ENCODE data around the gene TGFBR3L.
A peak's percentile ranks its signal among the peaks of the same experiment; 100 is the strongest.
"Not testable (repeated sequence)": the region's sequence is repeated elsewhere in the genome, so short reads cannot be mapped to it uniquely, and the experiment has no call there.

Gene TGFBR3L

DNA sequence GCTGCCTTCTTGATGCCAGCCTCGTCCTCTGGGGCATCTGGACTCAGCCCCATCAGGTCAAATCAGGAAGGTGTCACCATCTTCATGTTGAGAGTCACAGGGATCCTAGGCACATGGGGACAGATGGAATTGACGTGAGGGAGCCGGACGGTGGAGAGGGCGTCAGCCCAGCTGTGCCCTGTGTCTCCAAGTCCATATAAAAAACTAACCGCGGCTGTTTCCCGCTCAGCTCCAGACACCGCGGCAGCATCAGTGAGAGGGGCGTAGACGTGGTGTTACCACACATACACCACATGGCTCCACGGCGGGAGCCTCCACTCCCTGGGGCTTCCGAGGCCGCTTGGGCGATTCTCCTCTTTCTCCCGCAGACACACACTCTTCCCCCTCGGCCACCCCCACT lies 34.8 kb upstream of the TGFBR3L start:
- no peak for DNase-seq (ENCODE audit: low spot score)

DNA sequence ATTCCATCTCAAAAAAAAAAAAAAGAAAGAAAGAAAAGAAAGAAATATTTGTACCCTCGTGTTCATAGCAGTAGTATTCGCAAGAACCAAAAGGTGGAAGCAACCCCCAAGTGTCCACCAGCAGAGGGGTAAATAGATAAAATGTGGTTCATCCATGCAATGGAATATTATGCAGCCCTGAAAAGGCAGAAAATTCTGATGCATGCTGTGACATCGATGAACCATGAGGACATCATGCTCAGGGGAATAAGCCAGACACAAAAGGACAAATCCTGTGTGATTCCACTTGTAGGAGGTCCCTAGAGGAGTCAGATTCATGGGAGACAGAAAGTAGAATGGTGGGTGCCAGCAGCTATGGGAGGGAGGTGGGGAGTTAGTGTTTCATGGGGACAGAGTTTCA lies 32.7 kb upstream of the TGFBR3L start:
- DNase-seq (ENCODE audit: low spot score): no peak

DNA sequence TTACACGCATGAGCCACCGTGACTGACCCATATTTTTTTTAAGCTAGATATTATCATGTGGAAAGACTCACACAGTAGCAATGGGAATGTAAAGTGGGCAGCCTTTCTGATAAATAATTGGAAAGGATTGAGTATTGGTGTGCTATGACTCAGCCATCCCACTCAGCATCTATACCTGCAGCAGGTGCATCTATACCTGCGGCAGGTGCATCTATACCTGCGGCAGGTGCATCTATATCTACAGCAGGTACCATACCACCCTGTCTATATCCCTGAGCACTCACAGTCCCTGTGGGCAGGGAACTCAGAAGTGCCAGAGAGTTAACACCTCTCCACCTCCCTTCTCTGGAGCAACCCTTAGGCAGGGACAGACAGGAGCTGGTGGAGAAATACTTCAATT lies 31.5 kb upstream of the TGFBR3L start:
- DNase-seq (ENCODE audit: low spot score): no peak

DNA sequence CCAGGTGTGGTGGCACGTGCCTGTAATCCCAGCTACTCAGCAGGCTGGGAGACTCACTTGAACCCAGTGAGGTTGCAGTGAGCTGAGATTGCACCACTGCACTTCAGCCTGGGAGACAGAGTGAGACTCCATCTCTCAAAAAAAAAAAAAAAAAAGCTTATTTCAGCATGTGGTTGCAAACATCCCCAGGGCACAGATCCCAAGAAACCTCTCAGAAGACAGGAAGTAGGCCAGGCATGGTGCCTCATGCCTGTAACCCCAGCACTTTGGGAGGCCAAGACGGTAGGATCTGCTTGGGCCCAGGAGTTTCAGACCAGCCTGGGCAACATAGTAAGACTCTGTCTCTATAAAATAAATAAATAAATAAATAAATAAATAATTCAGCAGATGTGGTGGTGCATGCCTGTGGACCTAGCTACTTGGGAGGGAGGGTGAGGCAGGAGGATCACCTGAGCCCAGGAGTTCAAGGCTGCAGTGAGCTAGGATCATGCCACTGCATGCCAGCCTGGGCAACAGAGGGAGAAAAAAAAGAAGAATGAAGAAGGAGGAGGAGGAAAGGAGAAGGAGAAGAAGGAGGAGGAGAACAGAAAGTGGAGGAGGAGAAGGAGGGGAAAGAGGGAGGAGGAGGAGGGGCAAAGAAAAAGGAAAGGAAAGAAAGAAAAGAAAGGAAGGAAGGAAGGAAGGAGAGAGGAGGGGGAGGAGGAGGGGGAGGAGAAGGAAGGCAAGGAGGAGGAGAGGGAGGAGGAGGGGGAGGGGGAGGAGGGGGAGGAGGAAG lies 30.6 kb upstream of the TGFBR3L start:
- no peak for DNase-seq (ENCODE audit: low spot score)

- no peak for DNase-seq (ENCODE audit: low spot score)
Measured at GRCh38 chr19:7885818-7886217, 28.8 kb upstream of the TGFBR3L start.

- DNase-seq (ENCODE audit: low spot score): no peak
Measured at GRCh38 chr19:7887408-7888144, 27.1 kb upstream of the TGFBR3L start.

DNA sequence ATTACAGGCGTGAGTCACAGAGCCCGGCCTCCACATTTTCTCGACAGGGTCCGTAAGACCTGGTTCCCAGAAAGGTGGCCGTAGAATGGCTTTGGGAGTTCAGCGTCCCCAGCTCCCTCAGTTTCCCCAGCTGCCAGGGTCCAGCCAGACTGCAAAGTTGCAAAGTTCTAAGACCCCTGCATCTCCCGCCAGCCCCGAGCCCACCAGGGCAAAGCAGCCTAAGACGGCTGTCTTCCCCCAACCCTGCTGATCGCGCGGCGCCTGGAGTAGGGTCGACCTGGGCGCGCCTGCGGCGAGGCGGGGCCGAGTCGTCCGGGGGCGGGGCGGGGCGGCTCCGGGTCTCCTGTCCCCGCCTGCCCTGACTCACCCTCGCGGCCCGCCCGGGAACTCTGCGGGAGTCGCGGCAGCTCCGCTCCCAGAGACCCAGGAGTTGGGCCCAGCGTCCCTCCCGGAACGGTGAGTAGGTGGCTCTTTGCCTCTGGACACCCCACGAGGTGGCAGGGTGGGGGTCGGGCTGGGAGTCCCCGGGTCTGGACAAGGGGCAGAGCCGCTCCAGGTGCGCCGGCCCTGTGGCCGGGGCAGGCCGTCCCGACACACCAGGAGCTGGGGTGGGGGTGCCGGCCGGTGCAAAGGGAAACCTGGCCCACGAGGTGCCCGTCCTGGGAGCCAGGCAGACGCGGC lies 26.3 kb upstream of the TGFBR3L start, which contains the start of gene LRRC8E:
Gene LRRC8E, plus strand, starts transcription at position 366 of the 681 bp plus-strand sequence. CDS start 7,094 bp downstream, outside the sequence.
- no peak for DNase-seq (ENCODE audit: low spot score)

DNA sequence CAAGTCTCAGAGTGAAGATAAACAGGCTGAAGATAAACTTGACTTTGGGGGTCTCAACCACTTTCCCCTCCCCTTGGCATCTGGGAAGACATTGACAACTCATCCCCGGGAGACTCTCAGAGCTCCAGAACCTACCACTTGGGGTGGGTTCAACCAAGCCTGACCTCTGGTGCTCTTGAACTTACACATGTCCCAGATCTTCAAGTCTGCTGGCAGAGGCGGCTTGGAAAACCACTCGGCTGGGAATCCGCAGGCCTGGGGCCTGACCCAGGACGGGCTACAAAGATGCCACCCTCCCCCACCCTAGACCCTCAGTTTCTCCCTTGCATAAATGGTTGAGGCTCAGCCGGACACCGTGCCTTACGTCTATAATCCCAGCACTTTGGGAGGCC lies 25.8 kb upstream of the TGFBR3L start:
- no peak for DNase-seq (ENCODE audit: low spot score)

- DNase-seq (ENCODE audit: low spot score): not testable (repeated sequence)
Measured at GRCh38 chr19:7893362-7894101, 21.1 kb upstream of the TGFBR3L start.

DNA sequence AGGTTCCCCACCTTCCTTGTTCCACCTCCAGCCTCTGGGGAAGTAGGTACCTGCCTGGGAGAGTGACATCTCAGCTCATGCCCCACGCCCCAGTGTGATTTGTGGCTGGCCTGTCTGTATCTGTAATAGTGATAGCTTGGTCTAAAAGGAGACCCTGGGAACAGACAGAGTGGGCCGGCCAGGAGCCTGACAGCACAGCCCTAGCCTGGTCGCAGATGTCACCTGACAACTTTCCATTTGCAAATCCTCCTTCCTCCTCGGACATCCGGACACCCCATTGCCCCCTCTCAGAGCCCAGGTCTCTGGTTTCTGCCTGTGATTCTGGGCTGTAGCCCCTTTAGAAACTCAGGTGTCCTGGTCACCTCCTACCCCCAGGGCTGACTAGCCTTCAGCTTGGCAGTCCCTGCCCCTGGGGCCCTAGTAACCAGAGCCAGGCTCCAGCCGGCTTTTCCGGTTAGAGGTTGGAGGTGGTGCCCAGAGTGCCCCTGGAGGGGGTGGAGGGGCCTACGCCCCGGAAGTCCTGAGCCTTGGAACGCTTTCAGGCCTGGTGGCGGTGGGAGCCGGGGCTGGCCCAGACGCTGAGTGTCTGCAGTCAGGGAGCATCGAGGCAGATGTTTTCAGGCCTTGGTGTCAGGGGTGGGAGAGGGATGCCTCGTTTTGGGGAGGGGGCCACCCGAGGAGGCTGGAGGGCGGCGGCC lies 19.9 kb upstream of the TGFBR3L start:
- no peak for DNase-seq (ENCODE audit: low spot score)

DNA sequence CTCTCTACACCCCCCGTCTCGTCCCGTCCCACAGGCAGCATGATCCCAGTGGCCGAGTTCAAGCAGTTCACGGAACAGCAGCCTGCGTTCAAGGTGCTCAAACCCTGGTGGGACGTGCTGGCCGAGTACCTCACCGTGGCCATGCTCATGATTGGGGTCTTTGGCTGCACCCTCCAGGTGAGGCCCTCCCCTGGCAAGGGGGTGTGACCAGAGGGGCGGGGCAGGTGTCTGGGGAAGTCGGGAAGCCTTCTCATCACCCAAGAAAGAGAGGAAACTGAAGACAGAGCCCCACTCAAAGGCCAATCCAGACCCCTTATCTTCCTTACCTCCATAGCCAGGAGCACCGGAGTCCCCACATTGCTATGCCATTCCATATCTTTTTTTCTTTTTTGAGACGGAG lies 19.1 kb upstream of the TGFBR3L start:
- DNase-seq (ENCODE audit: low spot score): no peak

DNA sequence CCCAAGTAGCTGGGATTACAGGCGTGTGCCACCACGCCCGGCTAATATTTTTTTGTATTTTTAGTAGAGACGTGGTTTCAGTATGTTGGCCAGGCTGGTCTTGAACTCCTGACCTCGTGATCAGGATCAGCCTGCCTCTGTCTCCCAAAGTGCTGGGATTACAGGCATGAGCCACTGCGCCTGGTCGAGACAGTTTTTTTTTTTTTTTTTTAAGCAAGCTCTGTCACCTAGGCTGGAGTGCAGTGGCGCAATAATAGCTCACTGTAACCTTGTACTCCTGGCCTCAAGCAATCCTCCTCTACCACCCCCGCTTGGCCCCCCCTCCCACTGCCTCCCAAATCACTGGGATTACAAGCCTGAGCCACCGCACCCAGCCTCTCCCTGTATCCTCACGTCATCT lies 17.3 kb upstream of the TGFBR3L start:
- DNase-seq (ENCODE audit: low spot score): no peak

DNA sequence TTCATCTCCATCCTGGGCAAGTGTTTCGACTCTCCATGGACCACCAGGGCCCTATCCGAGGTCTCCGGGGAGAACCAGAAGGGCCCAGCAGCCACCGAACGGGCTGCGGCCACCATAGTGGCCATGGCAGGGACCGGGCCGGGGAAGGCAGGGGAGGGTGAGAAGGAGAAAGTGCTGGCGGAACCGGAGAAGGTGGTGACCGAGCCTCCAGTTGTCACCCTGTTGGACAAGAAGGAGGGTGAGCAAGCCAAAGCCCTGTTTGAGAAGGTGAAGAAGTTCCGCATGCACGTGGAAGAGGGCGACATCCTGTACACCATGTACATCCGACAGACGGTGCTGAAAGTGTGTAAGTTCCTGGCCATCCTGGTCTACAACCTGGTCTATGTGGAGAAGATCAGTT lies 15.7 kb upstream of the TGFBR3L start:
- DNase-seq (ENCODE audit: low spot score): no peak

DNA sequence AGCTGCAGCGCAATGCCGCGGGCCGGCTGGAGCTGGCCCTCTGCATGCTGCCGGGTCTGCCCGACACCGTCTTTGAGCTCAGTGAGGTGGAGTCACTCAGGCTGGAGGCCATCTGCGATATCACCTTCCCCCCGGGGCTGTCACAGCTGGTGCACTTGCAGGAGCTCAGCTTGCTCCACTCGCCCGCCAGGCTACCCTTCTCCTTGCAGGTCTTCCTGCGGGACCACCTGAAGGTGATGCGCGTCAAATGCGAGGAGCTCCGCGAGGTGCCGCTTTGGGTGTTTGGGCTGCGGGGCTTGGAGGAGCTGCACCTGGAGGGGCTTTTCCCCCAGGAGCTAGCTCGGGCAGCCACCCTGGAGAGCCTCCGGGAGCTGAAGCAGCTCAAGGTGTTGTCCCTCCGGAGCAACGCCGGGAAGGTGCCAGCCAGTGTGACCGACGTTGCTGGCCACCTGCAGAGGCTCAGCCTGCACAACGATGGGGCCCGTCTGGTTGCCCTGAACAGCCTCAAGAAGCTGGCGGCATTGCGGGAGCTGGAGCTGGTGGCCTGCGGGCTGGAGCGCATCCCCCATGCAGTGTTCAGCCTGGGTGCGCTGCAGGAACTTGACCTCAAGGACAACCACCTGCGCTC lies 14.8 kb upstream of the TGFBR3L start:
- DNase-seq (ENCODE audit: low spot score): no peak

DNA sequence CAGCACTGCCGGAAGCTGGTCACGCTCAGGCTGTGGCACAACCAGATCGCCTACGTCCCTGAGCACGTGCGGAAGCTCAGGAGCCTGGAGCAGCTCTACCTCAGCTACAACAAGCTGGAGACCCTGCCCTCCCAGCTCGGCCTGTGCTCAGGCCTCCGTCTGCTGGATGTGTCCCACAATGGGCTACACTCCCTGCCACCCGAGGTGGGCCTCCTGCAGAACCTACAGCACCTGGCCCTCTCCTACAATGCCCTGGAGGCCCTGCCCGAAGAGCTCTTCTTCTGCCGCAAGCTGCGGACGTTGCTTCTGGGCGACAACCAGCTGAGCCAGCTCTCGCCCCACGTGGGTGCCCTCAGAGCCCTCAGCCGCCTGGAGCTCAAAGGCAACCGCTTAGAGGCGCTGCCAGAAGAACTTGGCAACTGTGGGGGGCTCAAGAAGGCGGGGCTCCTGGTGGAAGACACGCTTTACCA lies 14.2 kb upstream of the TGFBR3L start:
- no peak for DNase-seq (ENCODE audit: low spot score)

- DNase-seq (ENCODE audit: low spot score): no peak
Measured at GRCh38 chr19:7900931-7901330, 13.7 kb upstream of the TGFBR3L start.

GRCh38 chr19:7901337-7901736 lies 13.3 kb upstream of the TGFBR3L start:
- DNase-seq (ENCODE audit: low spot score): no peak

- no peak for DNase-seq (ENCODE audit: low spot score)
Measured at GRCh38 chr19:7902796-7903243, 11.8 kb upstream of the TGFBR3L start.

- DNase-seq (ENCODE audit: low spot score): peak; percentile 97
Measured at GRCh38 chr19:7903244-7904073, 11.2 kb upstream of the TGFBR3L start, which contains the start of gene MAP2K7. TSS of gene MAP2K7 (plus strand) at chr19:7903877. CDS start at chr19:7903945, 68 bp downstream.
